Thyroid gland (tissue), 4 donors: Measurements from ENCODE around the gene CDH23.

ENCODE experiments used
- POLR2A ChIP-seq, 2 donors: fragments of 450-650 bp; IDR thresholded peaks; one replicate each; pipeline ENCODE4 v1.6.1; 2017; ENCODE audit warnings: antibody characterized with exemption in 2 of 2, mild to moderate bottlenecking in 2 of 2, moderate library complexity in 1 of 2
- TF ChIP-seq, protein P1 (sequence below), 6 experiments: fragments of 200-600 bp in 3 of 6; fragments of 450-650 bp in 3 of 6; sonication (generic) in 3 of 6; IDR thresholded peaks; one replicate each; pipeline ENCODE4 v1.5.1; 2016 to 2019; ENCODE audit warnings: antibody characterized with exemption in 6 of 6, mild to moderate bottlenecking in 2 of 6, inconsistent platforms in 1 of 6, moderate library complexity in 1 of 6

DNA sequence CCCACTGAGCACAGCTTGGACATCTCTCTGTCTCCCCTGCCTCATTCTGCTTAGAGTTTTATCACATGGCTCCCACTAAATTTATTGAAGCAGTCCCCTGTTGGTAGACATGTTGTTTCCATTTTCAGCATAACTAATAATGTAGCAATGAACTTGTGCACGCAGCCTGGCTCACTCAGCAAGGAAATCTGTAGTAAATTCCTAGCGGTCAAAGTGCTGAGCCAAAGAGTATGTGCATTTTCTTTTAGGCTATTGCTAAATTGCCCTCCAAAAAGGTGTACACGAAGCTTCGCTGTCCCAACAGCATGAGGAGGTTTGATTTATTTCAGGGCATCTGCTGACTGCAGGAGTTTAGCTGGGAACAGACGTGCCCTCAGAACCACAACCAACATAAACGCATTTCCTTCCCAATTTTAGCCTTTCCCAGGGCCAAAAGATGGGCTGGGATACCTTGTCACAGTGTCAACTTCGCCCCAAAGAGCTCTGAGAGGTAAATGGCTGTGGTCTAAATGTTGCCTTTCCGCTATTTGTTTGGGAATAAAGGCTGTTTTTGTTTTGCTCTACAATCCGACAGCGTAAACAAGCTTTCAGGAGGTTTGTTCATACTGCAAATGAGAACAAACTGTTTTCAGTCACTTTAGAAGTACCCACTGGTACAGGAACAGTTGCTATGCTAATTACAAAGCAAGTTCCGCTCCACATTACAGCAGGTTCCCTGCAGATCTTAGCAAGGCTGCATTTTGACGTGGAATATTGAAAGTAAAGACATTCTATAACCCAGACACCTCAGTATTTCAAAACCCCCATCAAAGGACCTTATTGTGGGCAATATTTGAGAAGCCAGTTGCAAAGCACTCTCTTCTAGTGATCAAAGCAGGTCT, 359.8 kb downstream of the CDH23 start:
- TF ChIP-seq, protein P1, sequence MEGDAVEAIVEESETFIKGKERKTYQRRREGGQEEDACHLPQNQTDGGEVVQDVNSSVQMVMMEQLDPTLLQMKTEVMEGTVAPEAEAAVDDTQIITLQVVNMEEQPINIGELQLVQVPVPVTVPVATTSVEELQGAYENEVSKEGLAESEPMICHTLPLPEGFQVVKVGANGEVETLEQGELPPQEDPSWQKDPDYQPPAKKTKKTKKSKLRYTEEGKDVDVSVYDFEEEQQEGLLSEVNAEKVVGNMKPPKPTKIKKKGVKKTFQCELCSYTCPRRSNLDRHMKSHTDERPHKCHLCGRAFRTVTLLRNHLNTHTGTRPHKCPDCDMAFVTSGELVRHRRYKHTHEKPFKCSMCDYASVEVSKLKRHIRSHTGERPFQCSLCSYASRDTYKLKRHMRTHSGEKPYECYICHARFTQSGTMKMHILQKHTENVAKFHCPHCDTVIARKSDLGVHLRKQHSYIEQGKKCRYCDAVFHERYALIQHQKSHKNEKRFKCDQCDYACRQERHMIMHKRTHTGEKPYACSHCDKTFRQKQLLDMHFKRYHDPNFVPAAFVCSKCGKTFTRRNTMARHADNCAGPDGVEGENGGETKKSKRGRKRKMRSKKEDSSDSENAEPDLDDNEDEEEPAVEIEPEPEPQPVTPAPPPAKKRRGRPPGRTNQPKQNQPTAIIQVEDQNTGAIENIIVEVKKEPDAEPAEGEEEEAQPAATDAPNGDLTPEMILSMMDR (IDR thresholded peaks at IDR 0.05) = no peak
- no peak for TF ChIP-seq POLR2A (IDR thresholded peaks at IDR 0.05)
